Testis (tissue), 3 donors: ENCODE results near the gene STAMBPL1. TPM values are rescaled to one million over a fixed set of nuclear protein-coding genes. Genes with fewer than 3 reads are reported as not detected.
A peak's percentile ranks its signal among the peaks of the same experiment; 100 is the strongest.

Experiments
- DNase-seq: peaks from one replicate; pipeline ENCODE4 v3.0.0-alpha.2; 2019
- H3K27ac ChIP-seq, 2 donors: fragments of 200-600 bp; sonication (generic); one replicate each; pipeline ENCODE4 v1.5.1; 2019
- H3K27me3 ChIP-seq: fragments of 200-600 bp; sonication (generic); one replicate; pipeline ENCODE4 v1.5.1; 2019
- H3K36me3 ChIP-seq: fragments of 200-600 bp; sonication (generic); one replicate; pipeline ENCODE4 v1.5.1; 2017; ENCODE audit warnings: low read depth; ENCODE audit errors: missing control alignments
- H3K4me1 ChIP-seq: fragments of 200-600 bp; sonication (generic); one replicate; pipeline ENCODE4 v1.5.1; 2019
- H3K4me3 ChIP-seq, 2 donors: fragments of 200-600 bp; sonication (generic); one replicate each; pipeline ENCODE4 v1.5.1; 2017 to 2019
- H3K9me3 ChIP-seq: fragments of 200-600 bp; sonication (generic); one replicate; pipeline ENCODE4 v1.5.1; 2017
- CTCF ChIP-seq, 3 experiments: fragments of 450-650 bp in 2 of 3; fragments of 200-600 bp in 1 of 3; sonication (generic) in 1 of 3; IDR thresholded peaks; one replicate each; pipeline ENCODE4 v1.5.1; 2016 to 2019; ENCODE audit warnings: antibody characterized with exemption in 3 of 3, mild to moderate bottlenecking in 2 of 3, moderate library complexity in 1 of 3
- POLR2A ChIP-seq: fragments of 450-650 bp; IDR thresholded peaks from one replicate; pipeline ENCODE4 v1.6.1; 2017; ENCODE audit warnings: antibody characterized with exemption, mild to moderate bottlenecking, moderate library complexity
- WGBS, 2 donors: methylation state at CpG; one replicate each; pipeline ENCODE4 v1.1.5; 2018; 5-methylcytosine and 5-hydroxymethylcytosine counted together
- intact Hi-C: fragments of 100-400 bp; cut with DNase I; formaldehyde crosslinking; loops from one replicate; pipeline ENCODE4 v1.15.1; 2023; ENCODE audit warnings: low total_unique reads
- polyA plus RNA-seq: library from polyadenylated mRNA; stranded (reverse); fragments of 350-450 nt; fragmentation: Illumina TruSeq; extraction: RNeasy Lipid Tissue Mini Kit (QIAGEN cat#74804); gene quantifications from one replicate; pipeline ENCODE4 v1.2.3, GENCODE V29; 2014; ENCODE audit warnings: low read depth, low replicate concordance; ENCODE audit not compliant: insufficient read depth
- total RNA-seq, 2 donors: library from RNA; depleted of rRNA; stranded (reverse); fragments of >200 nt; gene quantifications; one replicate each; pipeline ENCODE4 v1.2.3, GENCODE V29; 2016

Gene STAMBPL1
- total and polyA plus RNA-seq, 3 donors from 2014 or later, result 20.0 to 37.5 (median 32.3) TPM

GRCh38 chr10:88946200-88946599, 66.2 kb downstream of the STAMBPL1 start:
- H3K36me3 ChIP-seq, result no peaks in the 10 kb centered on the region
- WGBS, 2 donors, result 65 to 69% methylated on average over 1 of the region's 1 CpG
- TF ChIP-seq CTCF (IDR thresholded peaks at IDR 0.05) (no peak), POLR2A (no peak)
- H3K4me1 ChIP-seq, result no peaks in the 10 kb centered on the region
- no peaks in the 10 kb centered on the region for H3K9me3 ChIP-seq
- intact Hi-C loops, result loop anchor here (5.0 kb wide), 1 partner anchor 41 kb away; no protein-coding TSS in a partner anchor
- no peak overlapping the region for H3K4me3 ChIP-seq
- peak overlapping the region in 1 of 2 donors; percentile 32 for H3K27ac ChIP-seq
- H3K27me3 ChIP-seq, result no peaks in the 10 kb centered on the region
- DNase-seq, result no peak

GRCh38 chr10:88946965-88947590, 67.0 kb downstream of the STAMBPL1 start:
- Histone ChIP-seq H3K27ac (peak overlapping the region in 1 of 2 donors; percentile 11), H3K36me3 (no peaks in the 10 kb centered on the region), H3K27me3 (no peaks in the 10 kb centered on the region), H3K4me1 (no peaks in the 10 kb centered on the region), H3K9me3 (no peaks in the 10 kb centered on the region), H3K4me3 (no peak overlapping the region)
- WGBS, 2 donors, result 70 to 79% methylated on average over 6 of the region's 6 CpGs
- TF ChIP-seq POLR2A (no peak), CTCF (IDR thresholded peaks at IDR 0.05) (no peak)
- DNase-seq, result no peak
- intact Hi-C loops, result loop anchor here (5.0 kb wide), 1 partner anchor 40 kb away; no protein-coding TSS in a partner anchor

- H3K36me3 ChIP-seq, result no peaks in the 10 kb centered on the region
- H3K4me1 ChIP-seq, result no peaks in the 10 kb centered on the region
- TF ChIP-seq POLR2A (no peak), CTCF (IDR thresholded peaks at IDR 0.05) (no peak)
- WGBS, 2 donors, result 53 to 54% methylated on average over 2 of the region's 2 CpGs
- intact Hi-C loops, result loop anchor here (5.0 kb wide), 1 partner anchor 38 kb away; no protein-coding TSS in a partner anchor
- H3K27me3 ChIP-seq, result no peaks in the 10 kb centered on the region
- H3K9me3 ChIP-seq, result no peaks in the 10 kb centered on the region
- H3K4me3 ChIP-seq, result peak overlapping the region; percentile 46 to 62
- no peak for DNase-seq
- peak overlapping the region; percentile 77 to 95 for H3K27ac ChIP-seq
Measured at GRCh38 chr10:88949051-88949450, 69.0 kb downstream of the STAMBPL1 start.

GRCh38 chr10:88949912-88950837, 70.1 kb downstream of the STAMBPL1 start:
- Histone ChIP-seq H3K27me3 (no peaks in the 10 kb centered on the region), H3K4me3 (peak overlapping the region; percentile 46 to 62), H3K27ac (peak overlapping the region; percentile 77 to 95), H3K36me3 (no peaks in the 10 kb centered on the region), H3K4me1 (no peaks in the 10 kb centered on the region), H3K9me3 (no peaks in the 10 kb centered on the region)
- WGBS, 2 donors, result 40 to 47% methylated on average over 3 of the region's 3 CpGs
- TF ChIP-seq POLR2A, result no peak
- TF ChIP-seq CTCF (IDR thresholded peaks at IDR 0.05), result no peak
- intact Hi-C loops, result loop anchor here (5.0 kb wide), 1 partner anchor 37 kb away; no protein-coding TSS in a partner anchor
- no peak for DNase-seq
